ENCODE results near the gene BRK1.

GRCh38 chr3:10115326-10116137 lies at the start of gene BRK1:
- TF ChIP-seq CTCF (IDR thresholded peaks at IDR 0.05), result no peak
- no peak for TF ChIP-seq EZH2 (IDR thresholded peaks at IDR 0.05)
- TF ChIP-seq EZH2phosphoT487 (IDR thresholded peaks at IDR 0.05), result no peak

All from neural progenitor cell (in vitro differentiated cells).